PC-9 (cell line): Measurements from ENCODE around the gene PDE7B. TPM values are rescaled to one million over a fixed set of nuclear protein-coding genes. Genes with fewer than 3 reads are reported as not detected.

Experiments used
- BruUV-seq: library from RNA; stranded (reverse); fragments of 400-500 nt; replicated peaks from 2 replicates; lab custom pipeline; 2021; lab: Mats Ljungman, UMichigan
- CTCF ChIA-PET: fragments of 300-600 bp; sonication (Branson Sonifier 250); formaldehyde crosslinking; loops from one replicate; lab custom pipeline; 2022; ENCODE audit warnings: antibody characterized with exemption; lab: Charles Lee
- POLR2A ChIA-PET: fragments of 300-600 bp; sonication (Branson Sonifier 250); formaldehyde crosslinking; loops from one replicate; lab custom pipeline; 2022; ENCODE audit warnings: antibody characterized with exemption; ENCODE audit not compliant: unreplicated experiment; lab: Charles Lee
- DNase-seq, 2 experiments: peaks; one replicate each; pipeline versions ENCODE4 v3.0.0 to v3.0.0-alpha.2; 2015 to 2022; ENCODE audit warnings: mixed read lengths in 1 of 2
- H2AFZ ChIP-seq: fragments of 200-600 bp; sonication (generic); 2 replicates; pipeline ENCODE4 v1.8.1; 2017; ENCODE audit warnings: antibody characterized with exemption
- H3F3A ChIP-seq: fragments of 200-600 bp; sonication (generic); 2 replicates; pipeline ENCODE4 v1.8.1; 2017; ENCODE audit warnings: antibody characterized with exemption, mild to moderate bottlenecking, low read depth; ENCODE audit not compliant: insufficient read depth
- H3K27ac ChIP-seq: fragments of 200-600 bp; sonication (generic); 2 replicates; pipeline ENCODE4 v1.6.1; 2016; ENCODE audit warnings: mixed run types
- H3K27me3 ChIP-seq: fragments of 200-600 bp; sonication (generic); 2 replicates; pipeline ENCODE4 v1.6.1; 2016; ENCODE audit warnings: low read depth, mixed run types; ENCODE audit not compliant: insufficient read depth
- H3K36me3 ChIP-seq: fragments of 200-600 bp; sonication (generic); 2 replicates; pipeline ENCODE4 v1.6.1; 2016; ENCODE audit warnings: low read depth, mixed run types
- H3K4me1 ChIP-seq: fragments of 200-600 bp; sonication (generic); replicated peaks from 2 replicates; pipeline ENCODE4 v1.6.1; 2016; ENCODE audit warnings: mixed run types; ENCODE audit not compliant: insufficient read depth
- H3K4me2 ChIP-seq: fragments of 200-600 bp; sonication (generic); 2 replicates; pipeline ENCODE4 v1.6.1; 2017; ENCODE audit warnings: mixed run types
- H3K4me3 ChIP-seq: fragments of 200-600 bp; sonication (generic); 2 replicates; pipeline ENCODE4 v1.6.1; 2016; ENCODE audit warnings: mixed run types
- H3K79me2 ChIP-seq: fragments of 200-600 bp; sonication (generic); 2 replicates; pipeline ENCODE4 v1.6.1; 2017; ENCODE audit warnings: low read depth, mixed run types
- H3K9me2 ChIP-seq: fragments of 200-600 bp; sonication (generic); 2 replicates; pipeline ENCODE4 v1.8.1; 2017; ENCODE audit warnings: mild to moderate bottlenecking; ENCODE audit not compliant: insufficient read depth
- H3K9me3 ChIP-seq: fragments of 200-600 bp; sonication (generic); 2 replicates; pipeline ENCODE4 v1.8.1; 2016; ENCODE audit warnings: low read depth; ENCODE audit not compliant: insufficient read depth
- H4K20me1 ChIP-seq: fragments of 200-600 bp; sonication (generic); 2 replicates; pipeline ENCODE4 v1.8.1; 2017; ENCODE audit not compliant: insufficient read depth
- CTCF ChIP-seq: fragments of 200-600 bp; sonication (generic); conservative IDR thresholded peaks from 2 replicates; pipeline ENCODE4 v1.6.1; 2017; ENCODE audit warnings: mixed run types, antibody characterized with exemption, mild to moderate bottlenecking, moderate library complexity
- EZH2 ChIP-seq: fragments of 200-600 bp; sonication (generic); IDR thresholded peaks from 2 replicates; pipeline ENCODE4 v1.8.0; 2017; ENCODE audit warnings: antibody characterized with exemption, low read depth
- intact Hi-C: fragments of 100-400 bp; cut with micrococcal nuclease; formaldehyde crosslinking; loops from one replicate; pipeline ENCODE4 v1.10.0; 2022; ENCODE audit not compliant: unreplicated experiment
- total RNA-seq: library from RNA; stranded (reverse); gene quantifications from 2 replicates; pipeline ENCODE4 v1.2.3, GENCODE V29; 2021

Gene PDE7B
- total RNA-seq, 1 experiment from 2014 or later: 0.31 TPM

GRCh38 chr6:135955099-135955498 is 103.6 kb downstream of the PDE7B start:
- Histone ChIP-seq H3K9me3 (no peaks in the 10 kb centered on the region), H3K36me3 (no peaks in the 10 kb centered on the region), H3K4me2 (no peak overlapping the region), H4K20me1 (no peaks in the 10 kb centered on the region), H3K4me3 (no peak overlapping the region), H3F3A (no peaks in the 10 kb centered on the region), H3K27ac (no peak overlapping the region), H3K4me1 (no peaks in the 10 kb centered on the region), H3K79me2 (no peaks in the 10 kb centered on the region), H3K27me3 (no peaks in the 10 kb centered on the region), H2AFZ (no peak overlapping the region), H3K9me2 (peaks cover 4% of the 10 kb centered on the region; the same call in 1 of the 2 replicates)
- ChIA-PET CTCF (no interaction called here), POLR2A (interaction anchor here (0.5 kb wide), 1 partner anchor 156 kb away, joined by 3 read pairs; no protein-coding TSS in a partner anchor)
- no peak for DNase-seq
- TF ChIP-seq EZH2: no peak
- BruUV-seq: no TSS peak
- intact Hi-C loops: no loop called here

GRCh38 chr6:135962731-135963130 is 111.2 kb downstream of the PDE7B start:
- Histone ChIP-seq H3K79me2 (no peaks in the 10 kb centered on the region), H3F3A (no peaks in the 10 kb centered on the region), H3K4me1 (no peaks in the 10 kb centered on the region), H3K36me3 (no peaks in the 10 kb centered on the region), H3K9me2 (no peaks in the 10 kb centered on the region), H3K9me3 (no peaks in the 10 kb centered on the region; the same call in 1 of the 2 replicates), H3K4me3 (no peak overlapping the region), H3K27ac (no peak overlapping the region), H2AFZ (no peak overlapping the region), H4K20me1 (no peaks in the 10 kb centered on the region), H3K4me2 (no peak overlapping the region), H3K27me3 (no peaks in the 10 kb centered on the region)
- intact Hi-C loops: no loop called here
- ChIA-PET POLR2A (no interaction called here), CTCF (no interaction called here)
- no peak for TF ChIP-seq EZH2
- TF ChIP-seq CTCF: no peak
- BruUV-seq: no TSS peak
- no peak for DNase-seq

- TF ChIP-seq CTCF (no peak), EZH2 (no peak)
- no peaks in the 10 kb centered on the region for H4K20me1 ChIP-seq
- ChIA-PET POLR2A (no interaction called here), CTCF (no interaction called here)
- H3K4me2 ChIP-seq: no peak overlapping the region
- no peaks in the 10 kb centered on the region for H3K36me3 ChIP-seq
- no TSS peak for BruUV-seq
- no peak for DNase-seq
- no peak overlapping the region for H2AFZ ChIP-seq
- H3K4me3 ChIP-seq: no peak overlapping the region
- no peaks in the 10 kb centered on the region for H3K9me3 ChIP-seq
- H3K79me2 ChIP-seq: no peaks in the 10 kb centered on the region
- H3K27ac ChIP-seq: no peak overlapping the region
- H3K4me1 ChIP-seq: no peaks in the 10 kb centered on the region
- intact Hi-C loops: no loop called here
- H3K27me3 ChIP-seq: no peaks in the 10 kb centered on the region
- no peaks in the 10 kb centered on the region for H3F3A ChIP-seq
- H3K9me2 ChIP-seq: no peaks in the 10 kb centered on the region; the same call in 1 of the 2 replicates
Observed at GRCh38 chr6:135970750-135971149, 119.2 kb downstream of the PDE7B start.

- ChIA-PET CTCF (no interaction called here), POLR2A (interaction anchor here (0.6 kb wide), 1 partner anchor 29 kb away, joined by 4 read pairs; no protein-coding TSS in a partner anchor)
- intact Hi-C loops: no loop called here
- TF ChIP-seq EZH2 (no peak), CTCF (no peak)
- no peak overlapping the region for H3K4me2 ChIP-seq
- no peaks in the 10 kb centered on the region for H3K36me3 ChIP-seq
- H4K20me1 ChIP-seq: no peaks in the 10 kb centered on the region
- H3K27me3 ChIP-seq: no peaks in the 10 kb centered on the region
- no peak overlapping the region for H3K27ac ChIP-seq
- no peaks in the 10 kb centered on the region for H3K4me1 ChIP-seq
- no peak overlapping the region for H2AFZ ChIP-seq
- no peak for DNase-seq
- no TSS peak for BruUV-seq
- no peak overlapping the region for H3K4me3 ChIP-seq
- no peaks in the 10 kb centered on the region; the same call in 1 of the 2 replicates for H3K9me2 ChIP-seq
- no peaks in the 10 kb centered on the region for H3F3A ChIP-seq
- H3K9me3 ChIP-seq: no peaks in the 10 kb centered on the region
- H3K79me2 ChIP-seq: no peaks in the 10 kb centered on the region
Observed at GRCh38 chr6:135971351-135971750, 119.8 kb downstream of the PDE7B start.
